Keratinocyte (primary cell): ENCODE measurements around the gene TMEM258.

Experiments used
- CTCF ChIP-seq, 3 experiments: IDR thresholded peaks in 1 of 3; conservative IDR thresholded peaks in 1 of 3; optimal IDR thresholded peaks in 1 of 3; 2 replicates in 2 of 3; 3 replicates in 1 of 3; pipeline versions ENCODE3 to v1.5.1; 2011; ENCODE audit warnings: low read length in 3 of 3, mild to moderate bottlenecking in 3 of 3, moderate library complexity in 2 of 3, control low read depth in 1 of 3, inconsistent platforms in 1 of 3; ENCODE audit not compliant: insufficient read depth in 2 of 3; ENCODE audit errors: extremely low read depth in 1 of 3
- EZH2 ChIP-seq: IDR thresholded peaks from one replicate; pipeline ENCODE4 v1.6.1; 2012; ENCODE audit warnings: inconsistent platforms, mild to moderate bottlenecking, low read length, moderate library complexity

GRCh38 chr11:61794579-61794978 lies 2.2 kb upstream of the TMEM258 start:
- no peak for TF ChIP-seq CTCF (optimal IDR thresholded peaks at IDR 0.05 in 1 of 3, IDR thresholded peaks at IDR 0.05 in 1 of 3, conservative IDR thresholded peaks at IDR 0.05 in 1 of 3; ENCODE audit: extremely low read depth in 1 of 3, insufficient read depth in 2 of 3, low read length in 3 of 3)
- no peak for TF ChIP-seq EZH2
